Mesothelial cell of epicardium (in vitro differentiated cells): ENCODE results near the gene ARHGAP4. TPM values are rescaled to one million over a fixed set of nuclear protein-coding genes. Genes with fewer than 3 reads are reported as not detected.

ENCODE experiments used
- DNase-seq, 2 experiments: peaks; one replicate each; pipeline ENCODE4 v3.0.0; 2021; ENCODE audit warnings: low spot score in 2 of 2; ENCODE audit not compliant: unreplicated experiment in 2 of 2
- H3K27ac Mint-ChIP-seq: 2 replicates; pipeline ENCODE4 v1.8.0; 2021; ENCODE audit warnings: mixed read lengths
- H3K27me3 Mint-ChIP-seq: 2 replicates; pipeline ENCODE4 v1.8.0; 2021; ENCODE audit warnings: low read depth, mixed read lengths
- H3K36me3 Mint-ChIP-seq: 2 replicates; pipeline ENCODE4 v1.8.0; 2021; ENCODE audit warnings: mixed read lengths
- H3K4me1 Mint-ChIP-seq: 2 replicates; pipeline ENCODE4 v1.8.0; 2021; ENCODE audit warnings: mixed read lengths
- H3K4me3 Mint-ChIP-seq: 2 replicates; pipeline ENCODE4 v1.8.0; 2021; ENCODE audit warnings: mild to moderate bottlenecking, moderate library complexity, mixed read lengths
- H3K9me3 Mint-ChIP-seq: 2 replicates; pipeline ENCODE4 v1.8.0; 2021; ENCODE audit warnings: mixed read lengths
- total RNA-seq: library from RNA; stranded (reverse); gene quantifications from 3 replicates; pipeline ENCODE4 v1.2.1, GENCODE V29; 2021
- TF ChIP-seq, protein P1 (sequence below): fragments of 200-600 bp; sonication (generic); IDR thresholded peaks from one replicate; pipeline ENCODE4 v1.5.0; 2021; ENCODE audit warnings: antibody characterized with exemption; ENCODE audit not compliant: unreplicated experiment

Gene ARHGAP4
- total RNA-seq, 1 donor from 2014 or later = 62.8 TPM

DNA sequence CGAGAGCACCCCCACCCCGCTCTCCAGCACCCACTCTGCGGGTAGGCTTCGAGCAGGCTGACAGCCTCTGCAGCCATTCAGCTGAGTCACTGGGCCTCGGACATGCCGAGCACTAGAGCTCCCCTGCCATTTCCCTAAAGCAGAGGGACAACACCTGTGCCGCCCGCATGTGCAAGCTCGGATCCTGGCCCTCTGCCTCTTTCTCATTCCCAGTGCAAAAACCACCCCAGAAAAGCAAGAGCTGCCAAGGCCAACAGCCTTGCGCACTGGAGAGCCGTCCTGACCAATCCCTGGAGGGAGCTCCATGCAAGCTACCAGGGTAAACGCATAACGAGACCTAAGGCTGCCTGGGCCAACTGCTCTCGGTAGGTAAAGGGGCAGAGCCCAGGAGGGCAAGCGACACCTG, 40.2 kb upstream of the ARHGAP4 start:
- peaks cover 9% of the 10 kb centered on the region for H3K36me3 Mint-ChIP-seq
- TF ChIP-seq, protein P1, sequence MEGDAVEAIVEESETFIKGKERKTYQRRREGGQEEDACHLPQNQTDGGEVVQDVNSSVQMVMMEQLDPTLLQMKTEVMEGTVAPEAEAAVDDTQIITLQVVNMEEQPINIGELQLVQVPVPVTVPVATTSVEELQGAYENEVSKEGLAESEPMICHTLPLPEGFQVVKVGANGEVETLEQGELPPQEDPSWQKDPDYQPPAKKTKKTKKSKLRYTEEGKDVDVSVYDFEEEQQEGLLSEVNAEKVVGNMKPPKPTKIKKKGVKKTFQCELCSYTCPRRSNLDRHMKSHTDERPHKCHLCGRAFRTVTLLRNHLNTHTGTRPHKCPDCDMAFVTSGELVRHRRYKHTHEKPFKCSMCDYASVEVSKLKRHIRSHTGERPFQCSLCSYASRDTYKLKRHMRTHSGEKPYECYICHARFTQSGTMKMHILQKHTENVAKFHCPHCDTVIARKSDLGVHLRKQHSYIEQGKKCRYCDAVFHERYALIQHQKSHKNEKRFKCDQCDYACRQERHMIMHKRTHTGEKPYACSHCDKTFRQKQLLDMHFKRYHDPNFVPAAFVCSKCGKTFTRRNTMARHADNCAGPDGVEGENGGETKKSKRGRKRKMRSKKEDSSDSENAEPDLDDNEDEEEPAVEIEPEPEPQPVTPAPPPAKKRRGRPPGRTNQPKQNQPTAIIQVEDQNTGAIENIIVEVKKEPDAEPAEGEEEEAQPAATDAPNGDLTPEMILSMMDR = no peak

DNA sequence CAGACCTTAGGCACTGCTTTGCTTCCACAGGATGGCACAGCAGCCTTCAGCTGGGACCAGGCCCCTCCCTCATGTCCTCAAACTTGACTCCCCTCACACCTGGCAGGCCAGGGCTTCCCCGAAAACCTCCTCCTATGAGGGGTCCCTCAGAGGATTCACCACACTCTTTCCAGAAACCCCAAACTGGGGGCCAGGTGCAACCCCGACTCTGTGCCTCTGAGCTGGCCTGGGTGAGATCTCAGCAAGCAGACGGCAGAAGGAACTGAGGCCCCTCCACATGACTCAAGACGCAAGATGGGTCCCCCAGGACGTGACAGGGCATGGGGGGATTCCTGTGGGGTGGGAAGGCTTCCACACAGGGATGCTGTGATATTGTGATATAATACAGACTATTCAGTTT, 39.3 kb upstream of the ARHGAP4 start:
- Mint-ChIP-seq H3K27ac (no peak overlapping the region), H3K27me3 (no peaks in the 10 kb centered on the region), H3K9me3 (no peaks in the 10 kb centered on the region), H3K36me3 (peaks cover 16% of the 10 kb centered on the region), H3K4me3 (no peak overlapping the region), H3K4me1 (peaks cover 38% of the 10 kb centered on the region)
- TF ChIP-seq, protein P1 = no peak
- no peak for DNase-seq

More for the DNA sequence above, 40.2 kb upstream of the ARHGAP4 start:
- H3K9me3 Mint-ChIP-seq = no peaks in the 10 kb centered on the region
- peaks cover 38% of the 10 kb centered on the region for H3K4me1 Mint-ChIP-seq
- no peak for DNase-seq
- no peaks in the 10 kb centered on the region for H3K27me3 Mint-ChIP-seq
- no peak overlapping the region for H3K4me3 Mint-ChIP-seq
- peak overlapping the region; percentile 61 for H3K27ac Mint-ChIP-seq

DNA sequence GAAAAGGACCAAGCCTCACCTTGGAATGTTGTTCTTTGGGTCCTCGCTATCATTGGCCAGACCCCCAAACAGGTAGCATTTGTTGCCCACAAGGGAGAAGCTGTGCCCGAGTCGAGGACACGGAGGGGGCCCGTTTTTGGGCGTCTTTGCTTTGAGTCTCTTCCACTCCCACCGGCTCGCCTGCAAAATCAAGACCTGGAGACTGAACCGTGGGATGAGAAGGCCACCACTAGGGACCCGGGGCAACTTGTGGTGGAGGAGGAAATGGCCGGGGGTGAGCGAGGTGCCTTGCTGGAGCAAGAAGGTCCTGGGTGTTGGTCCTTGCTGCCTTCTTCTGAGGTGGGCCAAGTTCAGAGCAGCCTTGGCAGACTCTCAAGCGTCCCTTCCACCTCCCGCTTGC, 38.0 kb upstream of the ARHGAP4 start:
- H3K36me3 Mint-ChIP-seq = peaks cover 17% of the 10 kb centered on the region
- TF ChIP-seq, protein P1 = no peak
- no peak overlapping the region for H3K4me3 Mint-ChIP-seq
- no peaks in the 10 kb centered on the region for H3K9me3 Mint-ChIP-seq
- DNase-seq = no peak
- H3K27me3 Mint-ChIP-seq = no peaks in the 10 kb centered on the region
- H3K27ac Mint-ChIP-seq = no peak overlapping the region
- peaks cover 30% of the 10 kb centered on the region for H3K4me1 Mint-ChIP-seq

DNA sequence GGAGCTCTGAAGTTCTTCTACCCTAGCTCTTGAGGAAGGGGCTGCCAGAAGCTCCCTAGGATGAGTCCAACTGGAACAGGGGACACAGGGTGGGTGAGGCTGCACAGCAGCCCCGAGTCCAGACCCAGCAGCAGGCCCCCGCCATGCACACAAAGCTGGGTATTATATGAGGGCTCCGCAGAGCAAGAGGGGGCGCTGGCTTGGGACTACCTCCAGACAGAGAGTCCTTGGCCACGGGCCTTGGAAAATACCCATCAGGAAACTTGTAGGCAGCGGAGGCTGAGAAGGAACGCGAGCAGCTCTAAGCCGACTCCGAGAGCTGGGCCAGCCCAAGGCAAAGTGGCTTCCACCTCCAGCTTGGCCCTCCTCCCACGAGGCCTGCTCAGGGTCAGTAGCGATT, 37.5 kb upstream of the ARHGAP4 start:
- Mint-ChIP-seq H3K9me3 (no peaks in the 10 kb centered on the region), H3K27me3 (no peaks in the 10 kb centered on the region), H3K27ac (no peak overlapping the region), H3K4me3 (no peak overlapping the region), H3K36me3 (peaks cover 17% of the 10 kb centered on the region), H3K4me1 (peaks cover 25% of the 10 kb centered on the region)
- no peak for DNase-seq
- TF ChIP-seq, protein P1 = no peak

DNA sequence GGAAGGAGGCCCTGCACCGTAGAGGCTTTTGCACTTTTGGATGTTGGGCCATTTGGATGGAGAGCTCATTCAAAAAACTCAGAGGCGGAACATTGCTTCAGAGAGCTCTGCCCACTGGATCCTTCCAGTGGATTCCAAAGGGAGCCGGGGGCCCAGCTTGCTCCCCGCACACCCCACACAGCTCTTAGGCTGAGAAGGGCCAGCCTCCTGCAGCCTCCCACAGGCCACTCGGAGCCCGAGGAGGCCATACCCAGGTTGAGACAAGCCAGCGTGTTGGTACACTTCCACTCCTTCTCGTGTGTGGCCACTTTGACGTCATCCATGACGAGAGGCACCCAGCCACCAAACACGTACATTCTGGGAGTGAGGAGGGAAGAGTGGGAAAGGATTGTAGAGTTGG, 35.2 kb upstream of the ARHGAP4 start:
- Mint-ChIP-seq H3K36me3 (peaks cover 24% of the 10 kb centered on the region), H3K27ac (no peak overlapping the region), H3K4me3 (no peak overlapping the region), H3K27me3 (no peaks in the 10 kb centered on the region), H3K9me3 (no peaks in the 10 kb centered on the region), H3K4me1 (peaks cover 4% of the 10 kb centered on the region)
- DNase-seq = no peak
- TF ChIP-seq, protein P1 = no peak

DNA sequence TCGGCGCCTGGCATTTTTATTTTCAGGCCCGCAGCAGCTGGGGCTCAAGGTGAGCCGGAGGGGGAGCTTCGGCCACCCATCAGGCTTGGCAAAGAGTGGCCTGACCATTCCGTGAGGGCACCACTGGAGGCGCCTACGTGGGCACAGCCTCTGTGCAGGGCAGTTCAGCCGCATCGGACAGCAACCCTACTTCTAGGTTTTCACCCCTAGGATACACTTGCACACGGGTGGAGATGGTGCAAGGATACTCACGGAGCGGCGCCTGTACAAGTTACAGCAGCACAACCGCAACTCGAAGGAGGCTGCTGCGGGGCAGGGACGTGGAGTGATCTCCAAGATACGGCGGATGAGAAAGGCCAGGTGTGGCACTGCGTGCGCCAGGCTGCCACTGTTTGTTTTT, 34.7 kb upstream of the ARHGAP4 start:
- Mint-ChIP-seq H3K4me3 (no peak overlapping the region), H3K27ac (no peak overlapping the region), H3K4me1 (no peaks in the 10 kb centered on the region), H3K36me3 (peaks cover 26% of the 10 kb centered on the region), H3K27me3 (no peaks in the 10 kb centered on the region), H3K9me3 (no peaks in the 10 kb centered on the region)
- DNase-seq = no peak
- TF ChIP-seq, protein P1 = no peak
